Nephron (organoid): Measurements from ENCODE around the gene CAPZA2.
"Not testable (repeated sequence)": the region's sequence is repeated elsewhere in the genome, so short reads cannot be mapped to it uniquely, and the experiment has no call there.

Source experiments
- H3K27ac Mint-ChIP-seq, 3 experiments: 2 replicates each; pipeline ENCODE4 v1.8.0; 2020; ENCODE audit warnings: mixed read lengths in 3 of 3, mild to moderate bottlenecking in 2 of 3, moderate library complexity in 1 of 3
- H3K27me3 Mint-ChIP-seq: 2 replicates; pipeline ENCODE4 v1.8.0; 2021; ENCODE audit warnings: low read depth, mild to moderate bottlenecking, moderate library complexity, mixed read lengths
- H3K36me3 Mint-ChIP-seq: 2 replicates; pipeline ENCODE4 v1.8.0; 2020; ENCODE audit warnings: low read depth, mixed read lengths
- H3K4me1 Mint-ChIP-seq: 2 replicates; pipeline ENCODE4 v1.8.0; 2020; ENCODE audit warnings: mixed read lengths
- H3K4me3 Mint-ChIP-seq, 3 experiments: 2 replicates each; pipeline ENCODE4 v1.8.0; 2020; ENCODE audit warnings: mild to moderate bottlenecking in 3 of 3, mixed read lengths in 3 of 3, moderate library complexity in 2 of 3
- H3K9me3 Mint-ChIP-seq: 2 replicates; pipeline ENCODE4 v1.8.0; 2020; ENCODE audit warnings: mixed read lengths
- TF ChIP-seq, protein P1 (sequence below), 3 experiments: fragments of 200-600 bp; sonication (generic); IDR thresholded peaks; one replicate each; pipeline ENCODE4 v1.5.0; 2021; ENCODE audit warnings: antibody characterized with exemption in 3 of 3; ENCODE audit not compliant: unreplicated experiment in 3 of 3

The CAPZA2 gene

GRCh38 chr7:116955340-116955739 is 93.0 kb downstream of the CAPZA2 start:
- Mint-ChIP-seq H3K27me3 (no peaks in the 10 kb centered on the region), H3K4me1 (peaks cover 37% of the 10 kb centered on the region), H3K9me3 (no peaks in the 10 kb centered on the region), H3K4me3 (peak overlapping the region; percentile 97 to 98 (median 98)), H3K36me3 (no peaks in the 10 kb centered on the region), H3K27ac (peak overlapping the region; percentile 98 to 100 (median 99))
- TF ChIP-seq, protein P1, sequence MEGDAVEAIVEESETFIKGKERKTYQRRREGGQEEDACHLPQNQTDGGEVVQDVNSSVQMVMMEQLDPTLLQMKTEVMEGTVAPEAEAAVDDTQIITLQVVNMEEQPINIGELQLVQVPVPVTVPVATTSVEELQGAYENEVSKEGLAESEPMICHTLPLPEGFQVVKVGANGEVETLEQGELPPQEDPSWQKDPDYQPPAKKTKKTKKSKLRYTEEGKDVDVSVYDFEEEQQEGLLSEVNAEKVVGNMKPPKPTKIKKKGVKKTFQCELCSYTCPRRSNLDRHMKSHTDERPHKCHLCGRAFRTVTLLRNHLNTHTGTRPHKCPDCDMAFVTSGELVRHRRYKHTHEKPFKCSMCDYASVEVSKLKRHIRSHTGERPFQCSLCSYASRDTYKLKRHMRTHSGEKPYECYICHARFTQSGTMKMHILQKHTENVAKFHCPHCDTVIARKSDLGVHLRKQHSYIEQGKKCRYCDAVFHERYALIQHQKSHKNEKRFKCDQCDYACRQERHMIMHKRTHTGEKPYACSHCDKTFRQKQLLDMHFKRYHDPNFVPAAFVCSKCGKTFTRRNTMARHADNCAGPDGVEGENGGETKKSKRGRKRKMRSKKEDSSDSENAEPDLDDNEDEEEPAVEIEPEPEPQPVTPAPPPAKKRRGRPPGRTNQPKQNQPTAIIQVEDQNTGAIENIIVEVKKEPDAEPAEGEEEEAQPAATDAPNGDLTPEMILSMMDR (IDR thresholded peaks at IDR 0.05; ENCODE audit: unreplicated experiment in 3 of 3): no peak

- Mint-ChIP-seq H3K27ac (peak overlapping the region; percentile 47 to 98 (median 53)), H3K9me3 (no peaks in the 10 kb centered on the region), H3K36me3 (no peaks in the 10 kb centered on the region), H3K4me3 (peak overlapping the region; percentile 97 to 98 (median 98)), H3K27me3 (no peaks in the 10 kb centered on the region), H3K4me1 (peaks cover 37% of the 10 kb centered on the region)
- TF ChIP-seq, protein P1 (IDR thresholded peaks at IDR 0.05; ENCODE audit: unreplicated experiment in 3 of 3): no peak
These were observed 93.6 kb downstream of the CAPZA2 start for GRCh38 chr7:116955801-116956476.

GRCh38 chr7:116956477-116956804 is 94.1 kb downstream of the CAPZA2 start:
- peaks cover 2% of the 10 kb centered on the region for H3K36me3 Mint-ChIP-seq
- no peaks in the 10 kb centered on the region for H3K27me3 Mint-ChIP-seq
- H3K4me3 Mint-ChIP-seq: peak overlapping the region; percentile 10 to 98 (median 97)
- no peaks in the 10 kb centered on the region for H3K9me3 Mint-ChIP-seq
- peak overlapping the region; percentile 47 to 98 (median 53) for H3K27ac Mint-ChIP-seq
- H3K4me1 Mint-ChIP-seq: peaks cover 37% of the 10 kb centered on the region
- TF ChIP-seq, protein P1 (IDR thresholded peaks at IDR 0.05; ENCODE audit: unreplicated experiment in 3 of 3): no peak

DNA sequence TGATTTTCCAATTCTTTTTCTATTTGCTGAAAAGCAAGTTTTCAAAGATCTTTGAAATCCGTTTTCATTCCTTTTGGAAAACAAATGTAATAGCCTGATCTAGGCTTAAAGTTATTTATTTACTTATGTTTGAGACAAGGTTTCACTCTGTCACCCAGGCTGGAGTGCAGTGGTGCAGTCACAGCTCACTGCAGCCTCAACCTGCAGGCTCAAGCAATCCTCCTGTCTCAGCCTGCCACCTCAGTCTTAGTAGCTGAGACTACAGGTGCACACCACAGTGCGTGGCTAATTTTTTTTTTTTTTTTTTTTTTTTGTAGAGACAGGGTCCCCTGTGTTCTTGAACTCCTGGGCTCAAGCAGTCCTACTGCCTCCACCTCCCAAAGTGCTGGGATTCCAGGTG is 95.5 kb downstream of the CAPZA2 start:
- Mint-ChIP-seq H3K9me3 (no peaks in the 10 kb centered on the region), H3K4me3 (no peak overlapping the region), H3K4me1 (peaks cover 30% of the 10 kb centered on the region), H3K27ac (no peak overlapping the region), H3K27me3 (no peaks in the 10 kb centered on the region), H3K36me3 (peaks cover 10% of the 10 kb centered on the region)
- TF ChIP-seq, protein P1 (IDR thresholded peaks at IDR 0.05; ENCODE audit: unreplicated experiment in 3 of 3): no peak

DNA sequence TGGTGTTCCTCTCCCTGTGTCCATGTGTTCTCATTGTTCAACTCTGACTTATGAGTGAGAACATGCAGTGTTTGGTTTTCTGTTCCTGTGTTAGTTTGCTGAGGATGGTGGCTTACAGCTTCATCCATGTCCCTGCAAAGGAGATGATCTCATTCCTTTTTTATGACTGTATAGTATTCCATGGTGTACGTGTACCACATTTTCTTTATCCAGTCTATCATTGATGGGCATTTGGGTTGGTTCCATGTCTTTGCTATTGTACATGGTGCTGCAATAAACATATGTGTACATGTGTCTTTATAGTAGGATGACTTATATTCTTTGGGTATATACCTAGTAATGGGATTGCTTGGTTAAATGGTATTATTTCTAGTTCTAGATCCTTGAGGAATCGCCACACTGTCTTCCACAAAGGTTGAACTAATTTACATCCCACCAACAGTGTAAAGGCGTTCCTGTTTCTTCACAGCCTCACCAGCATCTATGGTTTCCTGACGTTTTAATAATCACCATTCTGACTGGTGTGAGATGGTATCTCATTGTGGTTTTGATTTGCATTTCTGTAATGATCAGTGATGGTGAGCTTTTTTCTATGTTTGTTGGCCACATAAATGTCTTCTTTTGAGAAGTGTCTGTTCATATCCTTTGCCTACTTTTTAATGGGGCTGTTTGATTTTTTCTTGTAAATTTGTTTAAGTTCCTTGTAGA is 99.7 kb downstream of the CAPZA2 start:
- H3K27me3 Mint-ChIP-seq, H3K36me3 Mint-ChIP-seq, H3K4me3 Mint-ChIP-seq, H3K27ac Mint-ChIP-seq, H3K4me1 Mint-ChIP-seq, H3K9me3 Mint-ChIP-seq: not testable (repeated sequence)

GRCh38 chr7:116963234-116963633 is 100.8 kb downstream of the CAPZA2 start:
- no peaks in the 10 kb centered on the region for H3K9me3 Mint-ChIP-seq

More at GRCh38 chr7:116963234-116963633, 100.8 kb downstream of the CAPZA2 start:
- TF ChIP-seq, protein P1 (IDR thresholded peaks at IDR 0.05; ENCODE audit: unreplicated experiment in 3 of 3): no peak
- Mint-ChIP-seq H3K27me3 (no peaks in the 10 kb centered on the region), H3K36me3 (peaks cover 10% of the 10 kb centered on the region), H3K4me1 (peaks cover 6% of the 10 kb centered on the region), H3K4me3 (no peak overlapping the region), H3K27ac (no peak overlapping the region)
